Activated CD4-positive, alpha-beta memory T cell treated with anti-CD3 and anti-CD28 coated beads for 36 hours (primary cell): ENCODE measurements around the gene DNAJB6. TPM values are rescaled to one million over a fixed set of nuclear protein-coding genes. Genes with fewer than 3 reads are reported as not detected.

Source experiments
- CTCF ChIA-PET: fragments of 350-600 bp; sonication (Branson Sonifier 250); formaldehyde crosslinking; loops from one replicate; lab custom pipeline; 2021; ENCODE audit warnings: antibody characterized with exemption, inconsistent platforms; lab: Charles Lee
- POLR2A ChIA-PET: fragments of 350-600 bp; sonication (Branson Sonifier 250); formaldehyde crosslinking; loops from one replicate; lab custom pipeline; 2021; ENCODE audit warnings: antibody characterized with exemption; lab: Charles Lee
- DNase-seq: peaks from one replicate; pipeline ENCODE4 v3.0.0-alpha.2; 2020
- H3K27ac Mint-ChIP-seq: one replicate; pipeline ENCODE4 v1.8.0; 2021; ENCODE audit warnings: mixed read lengths
- H3K27me3 Mint-ChIP-seq: one replicate; pipeline ENCODE4 v1.8.0; 2021; ENCODE audit warnings: mixed read lengths
- H3K36me3 Mint-ChIP-seq: one replicate; pipeline ENCODE4 v1.8.0; 2021; ENCODE audit warnings: mixed read lengths
- H3K4me1 Mint-ChIP-seq: one replicate; pipeline ENCODE4 v1.8.0; 2021; ENCODE audit warnings: low read depth, mixed read lengths
- H3K4me3 Mint-ChIP-seq: one replicate; pipeline ENCODE4 v1.8.0; 2021; ENCODE audit warnings: mild to moderate bottlenecking, mixed read lengths
- H3K9me3 Mint-ChIP-seq: one replicate; pipeline ENCODE4 v1.8.0; 2021; ENCODE audit warnings: mixed read lengths
- intact Hi-C: fragments of 100-400 bp; cut with micrococcal nuclease; formaldehyde crosslinking; loops from one replicate; pipeline ENCODE4 v1.15.1; 2023
- total RNA-seq, 2 experiments: library from RNA; stranded (reverse); gene quantifications; one replicate each; pipeline ENCODE4 v1.2.3, GENCODE V29; 2021

The DNAJB6 gene
- total RNA-seq, 2 experiments from 2014 or later: 90.7 to 97.2 TPM

- peak overlapping the region; percentile 34 for H3K27ac Mint-ChIP-seq
- H3K4me1 Mint-ChIP-seq: peaks cover 58% of the 10 kb centered on the region
- ChIA-PET POLR2A (interaction anchor here (0.6 kb wide), 1 partner anchor 9 kb away, joined by 3 read pairs; no protein-coding TSS in a partner anchor), CTCF (interaction anchor here (2.1 kb wide), 1 partner anchor 12 kb away, joined by 12 read pairs; no protein-coding TSS in a partner anchor)
- DNase-seq: no peak
- H3K27me3 Mint-ChIP-seq: no peaks in the 10 kb centered on the region
- H3K4me3 Mint-ChIP-seq: no peak overlapping the region
- H3K9me3 Mint-ChIP-seq: no peaks in the 10 kb centered on the region
- intact Hi-C loops: no loop called here
- H3K36me3 Mint-ChIP-seq: peaks cover 36% of the 10 kb centered on the region
These were observed 38.6 kb downstream of the DNAJB6 start for GRCh38 chr7:157375410-157375809.

GRCh38 chr7:157377436-157378124 lies 40.8 kb downstream of the DNAJB6 start:
- Mint-ChIP-seq H3K36me3 (peaks cover 31% of the 10 kb centered on the region), H3K4me1 (peaks cover 58% of the 10 kb centered on the region), H3K9me3 (no peaks in the 10 kb centered on the region), H3K27me3 (no peaks in the 10 kb centered on the region), H3K27ac (no peak overlapping the region), H3K4me3 (no peak overlapping the region)
- ChIA-PET POLR2A (no interaction called here), CTCF (no interaction called here)
- no peak for DNase-seq
- intact Hi-C loops: no loop called here

DNA sequence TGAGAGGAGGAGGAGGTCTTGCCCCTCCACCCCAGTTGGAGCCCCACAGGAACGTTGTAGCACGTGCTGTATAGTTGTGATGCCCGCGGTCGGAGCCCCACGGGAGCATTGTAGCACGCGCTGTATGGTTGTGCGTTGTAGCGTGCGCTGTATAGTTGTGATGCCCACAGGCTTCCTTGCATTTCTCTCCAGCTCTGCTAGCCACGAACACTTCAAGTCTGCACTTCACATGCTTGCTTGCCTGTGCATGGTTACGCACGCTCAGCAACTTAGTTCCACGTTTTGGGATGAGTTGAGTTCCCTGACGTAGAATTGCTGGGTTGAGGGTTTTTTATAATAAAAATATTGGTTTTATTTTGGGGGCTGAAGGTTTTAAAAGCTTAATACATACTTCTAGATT lies 41.6 kb downstream of the DNAJB6 start:
- no peak overlapping the region for H3K27ac Mint-ChIP-seq
- H3K27me3 Mint-ChIP-seq: no peaks in the 10 kb centered on the region
- H3K4me3 Mint-ChIP-seq: no peak overlapping the region
- peaks cover 52% of the 10 kb centered on the region for H3K4me1 Mint-ChIP-seq
- H3K9me3 Mint-ChIP-seq: no peaks in the 10 kb centered on the region
- CTCF ChIA-PET: interaction anchor here (0.9 to 1.4 kb wide), 2 partner anchors 9 to 128 kb away, joined by 3 to 6 read pairs; no protein-coding TSS in a partner anchor
- no peak for DNase-seq
- POLR2A ChIA-PET: no interaction called here
- intact Hi-C loops: no loop called here
- H3K36me3 Mint-ChIP-seq: peaks cover 32% of the 10 kb centered on the region

DNA sequence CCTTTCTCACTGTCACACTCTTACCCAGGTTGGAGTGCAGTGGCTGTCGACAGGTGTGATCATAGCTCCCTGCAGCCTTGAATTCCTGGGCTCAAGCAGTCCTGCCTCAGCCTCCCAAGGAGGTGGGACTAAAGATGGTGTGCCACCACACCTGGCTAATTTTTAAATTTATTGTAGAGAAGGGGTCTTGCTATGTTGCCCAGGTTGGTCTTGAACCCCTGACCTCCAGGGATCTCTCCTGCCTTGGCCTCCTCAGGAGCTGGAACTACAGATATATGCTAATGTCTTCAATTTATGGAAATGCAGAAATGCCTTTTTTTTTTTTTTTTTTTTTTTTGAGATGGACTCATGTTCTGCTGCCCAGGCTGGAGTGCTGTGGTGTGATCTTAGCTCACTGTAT lies 42.7 kb downstream of the DNAJB6 start:
- DNase-seq: no peak
- Mint-ChIP-seq H3K27ac (no peak overlapping the region), H3K27me3 (no peaks in the 10 kb centered on the region), H3K4me3 (no peak overlapping the region), H3K4me1 (peaks cover 43% of the 10 kb centered on the region), H3K9me3 (no peaks in the 10 kb centered on the region), H3K36me3 (peaks cover 28% of the 10 kb centered on the region)
- intact Hi-C loops: no loop called here
- ChIA-PET CTCF (interaction anchor here (0.9 to 1.4 kb wide), 2 partner anchors 8 to 129 kb away, joined by 3 to 6 read pairs; no protein-coding TSS in a partner anchor), POLR2A (no interaction called here)

- Mint-ChIP-seq H3K36me3 (peaks cover 31% of the 10 kb centered on the region), H3K4me1 (peaks cover 34% of the 10 kb centered on the region), H3K4me3 (no peak overlapping the region), H3K27ac (peak overlapping the region; percentile 51), H3K9me3 (no peaks in the 10 kb centered on the region), H3K27me3 (no peaks in the 10 kb centered on the region)
- ChIA-PET CTCF (no interaction called here), POLR2A (no interaction called here)
- intact Hi-C loops: no loop called here
- no peak for DNase-seq
These were observed 43.6 kb downstream of the DNAJB6 start for GRCh38 chr7:157380416-157380815.

GRCh38 chr7:157383868-157384267 lies 47.1 kb downstream of the DNAJB6 start:
- peaks cover 35% of the 10 kb centered on the region for H3K36me3 Mint-ChIP-seq
- ChIA-PET CTCF (interaction anchor here (1.1 kb wide), 1 partner anchor 110 kb away, joined by 3 read pairs; no protein-coding TSS in a partner anchor), POLR2A (interaction anchor here (0.7 kb wide), 1 partner anchor 8 kb away, joined by 3 read pairs; no protein-coding TSS in a partner anchor)
- H3K9me3 Mint-ChIP-seq: no peaks in the 10 kb centered on the region
- H3K4me1 Mint-ChIP-seq: peaks cover 24% of the 10 kb centered on the region
- intact Hi-C loops: no loop called here
- no peak overlapping the region for H3K4me3 Mint-ChIP-seq
- no peaks in the 10 kb centered on the region for H3K27me3 Mint-ChIP-seq
- no peak for DNase-seq
- no peak overlapping the region for H3K27ac Mint-ChIP-seq

- Mint-ChIP-seq H3K27ac (no peak overlapping the region), H3K9me3 (no peaks in the 10 kb centered on the region), H3K27me3 (no peaks in the 10 kb centered on the region), H3K4me1 (peaks cover 25% of the 10 kb centered on the region), H3K36me3 (peaks cover 38% of the 10 kb centered on the region), H3K4me3 (no peak overlapping the region)
- DNase-seq: no peak
- intact Hi-C loops: no loop called here
- POLR2A ChIA-PET: interaction anchor here (0.7 kb wide), 1 partner anchor 8 kb away, joined by 3 read pairs; no protein-coding TSS in a partner anchor
- CTCF ChIA-PET: no interaction called here
These were observed 47.5 kb downstream of the DNAJB6 start for GRCh38 chr7:157384301-157384700.

DNA sequence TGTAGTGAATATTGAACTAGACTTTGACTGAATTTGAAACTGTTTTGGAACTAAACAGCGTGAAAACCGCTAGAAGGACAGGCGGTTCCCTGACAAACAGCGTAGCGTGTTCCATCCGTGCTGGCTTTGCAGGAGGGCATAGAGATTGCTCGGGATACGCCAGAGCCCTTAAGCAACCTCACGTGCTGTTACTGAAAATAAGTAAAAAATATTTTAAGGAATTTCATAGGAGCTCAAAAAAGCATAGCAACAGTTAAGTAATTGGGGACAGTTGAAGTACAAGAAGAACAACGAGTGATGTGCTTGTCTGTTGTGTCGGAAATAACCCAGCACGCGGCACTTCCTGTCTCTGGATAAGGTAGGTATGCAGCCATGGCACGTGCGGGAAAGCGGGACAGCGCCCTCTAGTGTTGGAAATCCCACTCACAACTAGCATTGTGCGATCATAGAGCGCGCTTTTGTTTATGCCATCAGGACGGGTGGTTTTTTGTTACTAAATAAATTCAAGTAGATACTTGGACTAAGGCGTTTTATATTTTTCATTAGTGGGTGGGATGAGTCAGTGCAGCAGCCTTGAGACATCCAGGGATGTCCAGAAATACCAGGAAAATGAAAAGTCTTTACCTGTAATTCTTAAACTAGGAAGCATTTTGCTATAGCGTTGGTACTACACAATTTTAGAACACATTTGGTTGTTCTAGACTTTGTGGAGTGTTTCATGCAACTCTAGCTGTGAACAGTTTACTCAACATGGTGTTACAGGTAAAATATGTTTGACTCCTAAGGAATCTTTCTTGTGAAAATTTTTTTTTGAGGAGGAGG lies 50.4 kb downstream of the DNAJB6 start:
- CTCF ChIA-PET: interaction anchor here (0.5 to 2.0 kb wide), 22 partner anchors 8 to 1426 kb away, joined by 3 to 15 read pairs (median 4); no protein-coding TSS in a partner anchor
- Mint-ChIP-seq H3K9me3 (no peaks in the 10 kb centered on the region), H3K36me3 (peaks cover 38% of the 10 kb centered on the region), H3K27ac (peak overlapping the region; percentile 72), H3K27me3 (no peaks in the 10 kb centered on the region), H3K4me3 (no peak overlapping the region), H3K4me1 (peaks cover 39% of the 10 kb centered on the region)
- intact Hi-C loops: loop anchor here (5.0 kb wide), 1 partner anchor 50 kb away; the partner anchor contains the start of gene DNAJB6
- POLR2A ChIA-PET: interaction anchor here (1.0 to 1.1 kb wide), 2 partner anchors 51 to 85 kb away, joined by 3 read pairs; no protein-coding TSS in a partner anchor
- DNase-seq: peak; percentile 94

DNA sequence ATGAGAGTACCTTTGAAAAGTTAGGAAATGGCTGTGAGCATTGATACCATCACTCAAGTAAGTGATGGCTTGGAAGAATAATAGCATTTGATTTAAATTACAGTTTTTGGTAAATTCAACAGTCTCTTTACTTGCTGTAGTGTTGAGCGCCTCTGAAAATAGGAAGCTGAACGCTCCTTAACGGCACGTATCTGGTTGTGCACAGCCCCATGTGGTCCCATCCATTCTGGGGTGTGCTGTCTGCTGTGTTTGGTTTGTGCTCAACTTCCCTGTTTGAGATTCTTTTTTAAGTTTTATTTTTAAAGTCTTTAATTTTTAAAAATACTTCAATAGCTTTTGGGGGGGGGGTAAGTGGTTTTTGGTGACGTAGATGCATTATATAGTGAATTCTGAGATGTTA lies 51.5 kb downstream of the DNAJB6 start:
- H3K4me3 Mint-ChIP-seq: no peak overlapping the region
- intact Hi-C loops: loop anchor here (5.0 kb wide), 1 partner anchor 51 kb away; the partner anchor contains the start of gene DNAJB6
- no peaks in the 10 kb centered on the region for H3K9me3 Mint-ChIP-seq
- peaks cover 31% of the 10 kb centered on the region for H3K36me3 Mint-ChIP-seq
- peaks cover 39% of the 10 kb centered on the region for H3K4me1 Mint-ChIP-seq
- CTCF ChIA-PET: interaction anchor here (0.6 to 2.0 kb wide), 3 partner anchors 12 to 437 kb away, joined by 3 to 12 read pairs (median 4); no protein-coding TSS in a partner anchor
- H3K27ac Mint-ChIP-seq: no peak overlapping the region
- POLR2A ChIA-PET: no interaction called here
- no peaks in the 10 kb centered on the region for H3K27me3 Mint-ChIP-seq
- no peak for DNase-seq

DNA sequence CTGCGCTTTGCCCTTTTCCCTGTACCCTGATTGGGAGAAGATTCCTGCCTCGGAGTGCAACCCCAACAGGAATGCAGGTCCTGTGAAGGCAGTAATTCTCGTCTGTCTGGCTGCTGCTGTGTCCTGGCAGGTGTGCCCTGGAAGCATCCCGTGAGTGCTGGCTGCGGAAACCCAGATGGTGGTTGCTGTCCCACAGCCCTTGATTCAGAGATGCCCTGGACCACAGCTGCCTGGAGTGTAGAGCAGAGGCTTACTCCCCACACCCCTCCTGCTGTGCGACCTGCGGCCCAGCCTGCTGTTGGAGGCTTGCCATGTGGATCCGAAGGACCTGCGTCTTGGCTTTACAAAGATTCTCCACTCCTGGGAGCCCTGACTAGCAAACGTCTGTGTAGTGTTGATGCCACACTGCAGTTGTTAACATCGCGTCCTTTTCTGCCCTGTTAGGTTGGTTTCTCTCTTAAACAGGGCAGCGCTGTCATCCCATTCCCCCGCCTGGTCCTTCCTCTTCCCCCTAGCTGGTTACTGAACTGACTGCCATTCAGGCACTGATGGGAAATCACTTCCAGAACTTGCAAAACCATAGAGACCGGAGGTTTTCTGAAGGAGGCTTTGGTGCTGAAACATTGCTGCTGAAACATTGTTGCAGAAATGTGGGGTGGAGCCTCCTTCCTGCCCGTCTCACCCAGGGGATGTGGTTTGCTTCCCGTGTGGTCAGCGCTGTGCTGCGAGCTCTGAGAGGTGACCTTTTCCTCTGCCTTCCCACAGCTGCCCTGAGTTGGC lies 53.3 kb downstream of the DNAJB6 start:
- DNase-seq: peak; percentile 58
- ChIA-PET CTCF (interaction anchor here (0.6 kb wide), 1 partner anchor 93 kb away, joined by 3 read pairs; no protein-coding TSS in a partner anchor), POLR2A (no interaction called here)
- peaks cover 41% of the 10 kb centered on the region for H3K4me1 Mint-ChIP-seq
- no peak overlapping the region for H3K4me3 Mint-ChIP-seq
- H3K27me3 Mint-ChIP-seq: no peaks in the 10 kb centered on the region
- H3K9me3 Mint-ChIP-seq: no peaks in the 10 kb centered on the region
- intact Hi-C loops: loop anchor here (5.0 kb wide), 1 partner anchor 53 kb away; the partner anchor contains the start of gene DNAJB6
- H3K27ac Mint-ChIP-seq: peak overlapping the region; percentile 70
- peaks cover 21% of the 10 kb centered on the region for H3K36me3 Mint-ChIP-seq

- no peak overlapping the region for H3K27ac Mint-ChIP-seq
- ChIA-PET POLR2A (no interaction called here), CTCF (no interaction called here)
- no peaks in the 10 kb centered on the region for H3K9me3 Mint-ChIP-seq
- H3K27me3 Mint-ChIP-seq: no peaks in the 10 kb centered on the region
- H3K4me3 Mint-ChIP-seq: no peak overlapping the region
- H3K36me3 Mint-ChIP-seq: peaks cover 19% of the 10 kb centered on the region
- no peak for DNase-seq
- peaks cover 41% of the 10 kb centered on the region for H3K4me1 Mint-ChIP-seq
- intact Hi-C loops: no loop called here
These were observed 54.4 kb downstream of the DNAJB6 start for GRCh38 chr7:157391036-157391710.
